Right atrium auricular region (tissue), 2 donors: ENCODE measurements around the gene COL4A5. TPM values are rescaled to one million over a fixed set of nuclear protein-coding genes. Genes with fewer than 3 reads are reported as not detected.

Source experiments
- DNase-seq: peaks from one replicate; pipeline ENCODE4 v3.0.0-alpha.2; 2019; ENCODE audit warnings: low spot score
- H3K27ac ChIP-seq, 2 donors: fragments of 200-600 bp; sonication (generic); 1 replicate in 1 of 2; 2 replicates in 1 of 2; pipeline ENCODE4 v1.5.1; 2016 to 2019
- H3K27me3 ChIP-seq, 2 donors: fragments of 200-600 bp; sonication (generic); one replicate each; pipeline versions ENCODE4 v1.5.1 to v1.6.0; 2017 to 2019
- H3K36me3 ChIP-seq: fragments of 200-600 bp; sonication (generic); one replicate; pipeline ENCODE4 v1.5.1; 2016
- H3K4me1 ChIP-seq, 2 donors: fragments of 200-600 bp; sonication (generic); one replicate each; pipeline versions ENCODE4 v1.5.1 to v1.6.0; 2017 to 2019
- H3K4me3 ChIP-seq, 2 donors: fragments of 200-600 bp; sonication (generic); 1 replicate in 1 of 2; 2 replicates in 1 of 2; pipeline ENCODE4 v1.5.1; 2017 to 2019; ENCODE audit warnings: mild to moderate bottlenecking in 1 of 2, moderate library complexity in 1 of 2
- H3K9me3 ChIP-seq, 2 donors: fragments of 200-600 bp; sonication (generic); one replicate each; pipeline ENCODE4 v1.5.1; 2019
- CTCF ChIP-seq, 2 donors: fragments of 200-600 bp; sonication (generic); IDR thresholded peaks; one replicate each; pipeline ENCODE4 v1.5.1; 2019; ENCODE audit warnings: antibody characterized with exemption in 2 of 2
- total RNA-seq, 2 donors: library from RNA; depleted of rRNA; stranded (reverse); fragments of >200 nt; gene quantifications; one replicate each; pipeline ENCODE4 v1.1.0, GENCODE V29; 2016

The COL4A5 gene
- total RNA-seq, 2 donors from 2014 or later = 6.5 to 35.5 TPM

- Histone ChIP-seq H3K4me3 (no peak overlapping the region), H3K36me3 (no peaks in the 10 kb centered on the region), H3K9me3 (no peaks in the 10 kb centered on the region), H3K27ac (no peak overlapping the region), H3K27me3 (peaks cover 0 to 7% of the 10 kb centered on the region in 2 donors), H3K4me1 (peaks cover 0 to 5% of the 10 kb centered on the region in 2 donors)
- DNase-seq = no peak
- no peak for TF ChIP-seq CTCF (IDR thresholded peaks at IDR 0.05)
Measured at GRCh38 chrX:108731153-108731552, 291.5 kb downstream of the COL4A5 start.

- H3K36me3 ChIP-seq = no peaks in the 10 kb centered on the region
- H3K27ac ChIP-seq = no peak overlapping the region
- peaks cover 0 to 7% of the 10 kb centered on the region in 2 donors for H3K27me3 ChIP-seq
- TF ChIP-seq CTCF (IDR thresholded peaks at IDR 0.05) = no peak
- H3K9me3 ChIP-seq = no peaks in the 10 kb centered on the region
- H3K4me1 ChIP-seq = peaks cover 0 to 19% of the 10 kb centered on the region in 2 donors
- no peak for DNase-seq
- H3K4me3 ChIP-seq = no peak overlapping the region
Measured at GRCh38 chrX:108732630-108733321, 293.1 kb downstream of the COL4A5 start.

GRCh38 chrX:108734426-108734825 is 294.8 kb downstream of the COL4A5 start:
- Histone ChIP-seq H3K4me3 (no peak overlapping the region), H3K4me1 (peaks cover 0 to 19% of the 10 kb centered on the region in 2 donors), H3K27ac (no peak overlapping the region), H3K36me3 (no peaks in the 10 kb centered on the region), H3K27me3 (peaks cover 0 to 7% of the 10 kb centered on the region in 2 donors), H3K9me3 (no peaks in the 10 kb centered on the region)
- no peak for DNase-seq
- no peak for TF ChIP-seq CTCF (IDR thresholded peaks at IDR 0.05)

GRCh38 chrX:108735091-108735678 is 295.5 kb downstream of the COL4A5 start:
- Histone ChIP-seq H3K4me1 (peaks cover 0 to 19% of the 10 kb centered on the region in 2 donors), H3K27me3 (peaks cover 0 to 7% of the 10 kb centered on the region in 2 donors), H3K4me3 (peak overlapping the region in 1 of 2 donors; percentile 45), H3K9me3 (no peaks in the 10 kb centered on the region), H3K27ac (no peak overlapping the region), H3K36me3 (no peaks in the 10 kb centered on the region)
- DNase-seq = no peak
- no peak for TF ChIP-seq CTCF (IDR thresholded peaks at IDR 0.05)

- TF ChIP-seq CTCF (IDR thresholded peaks at IDR 0.05) = no peak
- DNase-seq = no peak
- peaks cover 0 to 19% of the 10 kb centered on the region in 2 donors for H3K4me1 ChIP-seq
- no peak overlapping the region for H3K27ac ChIP-seq
- H3K27me3 ChIP-seq = peaks cover 0 to 7% of the 10 kb centered on the region in 2 donors
- H3K4me3 ChIP-seq = peak overlapping the region; percentile 26 to 45
- H3K9me3 ChIP-seq = no peaks in the 10 kb centered on the region
- no peaks in the 10 kb centered on the region for H3K36me3 ChIP-seq
Measured at GRCh38 chrX:108735679-108736508, 296.3 kb downstream of the COL4A5 start.
